Measurements from ENCODE around the gene RIN2. TPM values are rescaled to one million over a fixed set of nuclear protein-coding genes. Genes with fewer than 3 reads are reported as not detected.
A peak's percentile ranks its signal among the peaks of the same experiment; 100 is the strongest.

Gene RIN2
- total and polyA plus RNA-seq, 7 donors: 4.4 to 33.4 (median 18.9) TPM

GRCh38 chr20:19778404-19778803, 20.3 kb downstream of the RIN2 start:
- Histone ChIP-seq H3K36me3 (ENCODE audit: insufficient read depth in 1 of 2, low read depth in 1 of 2) (no peaks in the 10 kb centered on the region), H3K4me1 (peaks cover 55% of the 10 kb centered on the region), H3K4me3 (no peak overlapping the region), H3K27ac (peak overlapping the region; percentile 32), H3K27me3 (ENCODE audit: insufficient read depth in 3 of 3, low read length in 2 of 3) (no peaks in the 10 kb centered on the region), H3K9me3 (no peaks in the 10 kb centered on the region)
- WGBS, 3 donors: 34 to 62% (median 43%) methylated on average over 3 of the region's 3 CpGs
- ATAC-seq: peak; percentile 38 to 82 (median 63)
- no peak for TF ChIP-seq CTCF (IDR thresholded peaks at IDR 0.05)
- intact Hi-C loops (cut with DNase I): no loop called here
- no peak for DNase-seq

- Histone ChIP-seq H3K27me3 (ENCODE audit: insufficient read depth in 3 of 3, low read length in 2 of 3) (no peaks in the 10 kb centered on the region), H3K9me3 (no peaks in the 10 kb centered on the region), H3K27ac (no peak overlapping the region), H3K4me1 (peaks cover 54% of the 10 kb centered on the region), H3K4me3 (no peak overlapping the region), H3K36me3 (ENCODE audit: insufficient read depth in 1 of 2, low read depth in 1 of 2) (no peaks in the 10 kb centered on the region)
- no peak for TF ChIP-seq CTCF (IDR thresholded peaks at IDR 0.05)
- ATAC-seq (no peak), DNase-seq (no peak)
- intact Hi-C loops (cut with DNase I): loop anchor here in 1 of 2 donors (5.0 to 10.0 kb wide), 2 partner anchors 85 to 218 kb away; no protein-coding TSS in a partner anchor
- WGBS, 3 donors: 77 to 85% (median 84%) methylated on average over 5 of the region's 5 CpGs
These were observed 21.6 kb downstream of the RIN2 start for GRCh38 chr20:19779634-19780033.

- Histone ChIP-seq H3K4me3 (no peak overlapping the region), H3K9me3 (no peaks in the 10 kb centered on the region), H3K4me1 (peaks cover 54% of the 10 kb centered on the region), H3K36me3 (ENCODE audit: insufficient read depth in 1 of 2, low read depth in 1 of 2) (no peaks in the 10 kb centered on the region), H3K27ac (no peak overlapping the region), H3K27me3 (ENCODE audit: insufficient read depth in 3 of 3, low read length in 2 of 3) (no peaks in the 10 kb centered on the region)
- 72 to 83% (median 76%) methylated on average over 5 of the region's 5 CpGs for WGBS, 3 donors
- intact Hi-C loops (cut with DNase I): loop anchor here in 1 of 2 donors (5.0 to 10.0 kb wide), 2 partner anchors 85 to 217 kb away; no protein-coding TSS in a partner anchor
- DNase-seq (no peak), ATAC-seq (no peak)
- no peak for TF ChIP-seq CTCF (IDR thresholded peaks at IDR 0.05)
These were observed 22.2 kb downstream of the RIN2 start for GRCh38 chr20:19780261-19780660.

GRCh38 chr20:19781235-19781634, 23.2 kb downstream of the RIN2 start:
- H3K27me3 ChIP-seq (ENCODE audit: insufficient read depth in 3 of 3, low read length in 2 of 3): no peaks in the 10 kb centered on the region
- intact Hi-C loops (cut with DNase I): loop anchor here in 1 of 2 donors (5.0 to 10.0 kb wide), 2 partner anchors 86 to 216 kb away; no protein-coding TSS in a partner anchor
- no peak overlapping the region for H3K27ac ChIP-seq
- no peak overlapping the region for H3K4me3 ChIP-seq
- ATAC-seq (no peak), DNase-seq (no peak)
- no peaks in the 10 kb centered on the region for H3K9me3 ChIP-seq
- peaks cover 55% of the 10 kb centered on the region for H3K4me1 ChIP-seq
- H3K36me3 ChIP-seq (ENCODE audit: insufficient read depth in 1 of 2, low read depth in 1 of 2): no peaks in the 10 kb centered on the region
- TF ChIP-seq CTCF (IDR thresholded peaks at IDR 0.05): no peak
- 90 to 97% (median 97%) methylated on average over 7 of the region's 7 CpGs for WGBS, 3 donors

- H3K27ac ChIP-seq: no peak overlapping the region
- H3K4me1 ChIP-seq: peaks cover 52% of the 10 kb centered on the region
- intact Hi-C loops (cut with DNase I): loop anchor here in 1 of 2 donors (5.0 to 10.0 kb wide), 2 partner anchors 88 to 215 kb away; no protein-coding TSS in a partner anchor
These were observed 24.6 kb downstream of the RIN2 start for GRCh38 chr20:19782669-19783068.

More at GRCh38 chr20:19782669-19783068, 24.6 kb downstream of the RIN2 start:
- no peak for DNase-seq
- no peak for TF ChIP-seq CTCF (IDR thresholded peaks at IDR 0.05)
- Histone ChIP-seq H3K9me3 (no peaks in the 10 kb centered on the region), H3K36me3 (ENCODE audit: insufficient read depth in 1 of 2, low read depth in 1 of 2) (no peaks in the 10 kb centered on the region), H3K27me3 (ENCODE audit: insufficient read depth in 3 of 3, low read length in 2 of 3) (no peaks in the 10 kb centered on the region), H3K4me3 (no peak overlapping the region)
- WGBS, 3 donors: 93 to 94% (median 93%) methylated on average over 3 of the region's 3 CpGs
- no peak for ATAC-seq

Data from psoas muscle (tissue), 8 donors.